Mucosa of rectum (tissue), 2 donors: ENCODE data around the gene CFAP92.

Experiments used
- H3K27ac ChIP-seq, 2 donors: one replicate each; pipeline ENCODE4 v1.7.0; 2013; ENCODE audit warnings: inconsistent platforms in 2 of 2, low read depth in 2 of 2, low read length in 2 of 2
- H3K27me3 ChIP-seq, 2 donors: one replicate each; pipeline ENCODE4 v1.7.0; 2013; ENCODE audit warnings: low read length in 2 of 2; ENCODE audit not compliant: control insufficient read depth in 2 of 2, insufficient read depth in 2 of 2
- H3K36me3 ChIP-seq, 2 donors: one replicate each; pipeline ENCODE4 v1.7.0; 2013; ENCODE audit warnings: low read length in 2 of 2; ENCODE audit not compliant: control insufficient read depth in 2 of 2, insufficient read depth in 2 of 2
- H3K4me1 ChIP-seq, 2 donors: one replicate each; pipeline ENCODE4 v1.7.0; 2013; ENCODE audit warnings: low read length in 2 of 2, mild to moderate bottlenecking in 1 of 2; ENCODE audit not compliant: control insufficient read depth in 2 of 2, insufficient read depth in 2 of 2
- H3K4me3 ChIP-seq, 2 donors: one replicate each; pipeline ENCODE4 v1.7.0; 2013; ENCODE audit warnings: low read length in 2 of 2
- H3K9ac ChIP-seq, 2 donors: one replicate each; pipeline ENCODE4 v1.7.0; 2013; ENCODE audit warnings: low read length in 2 of 2, low read depth in 1 of 2, mild to moderate bottlenecking in 1 of 2
- H3K9me3 ChIP-seq, 2 donors: one replicate each; pipeline ENCODE4 v1.7.0; 2013; ENCODE audit warnings: low read length in 2 of 2; ENCODE audit not compliant: control insufficient read depth in 2 of 2
- donor health status: healthy.
- donor health status: Normal muscosa, but diverticular disease.

Gene CFAP92

DNA sequence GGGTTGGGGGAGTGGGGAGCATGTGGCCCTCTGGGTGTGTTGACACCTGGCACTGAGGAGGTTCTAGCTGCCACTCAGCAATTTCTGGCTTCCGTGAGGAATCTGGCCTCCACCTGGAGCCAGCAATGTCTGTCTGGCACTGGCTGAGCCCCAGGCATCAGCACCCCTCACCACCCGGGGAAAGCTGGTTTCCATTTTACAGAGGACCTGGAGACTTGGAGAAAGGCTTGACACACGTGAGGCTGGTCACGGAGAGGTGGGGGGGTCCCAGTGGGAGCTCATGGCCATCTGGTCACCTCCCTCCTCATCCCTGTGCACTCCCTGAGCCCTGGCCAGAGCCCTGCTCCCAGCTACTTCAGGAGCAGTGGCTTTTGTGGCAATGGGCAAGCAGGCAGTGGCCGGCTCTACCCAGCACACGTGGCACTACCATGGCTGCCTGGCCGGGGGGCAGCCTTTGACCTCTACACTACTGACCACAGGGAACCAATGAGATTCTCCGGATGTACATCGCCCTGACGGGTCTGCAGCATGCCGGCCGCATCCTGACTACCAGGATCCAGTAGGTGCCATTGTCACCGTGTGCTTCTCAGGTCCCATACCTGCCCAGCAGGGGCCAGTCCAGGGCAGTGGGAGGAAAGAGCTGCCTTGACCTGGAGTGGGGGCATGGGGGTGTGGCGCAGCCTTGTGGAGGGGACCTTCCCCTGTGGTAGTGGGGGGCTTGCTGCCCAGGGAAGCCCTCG is 86.0 kb downstream of the CFAP92 start:
- Histone ChIP-seq H3K27me3 (no peaks in the 10 kb centered on the region), H3K36me3 (peaks cover 78 to 91% of the 10 kb centered on the region in 2 donors), H3K4me3 (no peak overlapping the region), H3K9ac (no peak overlapping the region), H3K9me3 (no peaks in the 10 kb centered on the region), H3K27ac (no peak overlapping the region), H3K4me1 (no peaks in the 10 kb centered on the region)

DNA sequence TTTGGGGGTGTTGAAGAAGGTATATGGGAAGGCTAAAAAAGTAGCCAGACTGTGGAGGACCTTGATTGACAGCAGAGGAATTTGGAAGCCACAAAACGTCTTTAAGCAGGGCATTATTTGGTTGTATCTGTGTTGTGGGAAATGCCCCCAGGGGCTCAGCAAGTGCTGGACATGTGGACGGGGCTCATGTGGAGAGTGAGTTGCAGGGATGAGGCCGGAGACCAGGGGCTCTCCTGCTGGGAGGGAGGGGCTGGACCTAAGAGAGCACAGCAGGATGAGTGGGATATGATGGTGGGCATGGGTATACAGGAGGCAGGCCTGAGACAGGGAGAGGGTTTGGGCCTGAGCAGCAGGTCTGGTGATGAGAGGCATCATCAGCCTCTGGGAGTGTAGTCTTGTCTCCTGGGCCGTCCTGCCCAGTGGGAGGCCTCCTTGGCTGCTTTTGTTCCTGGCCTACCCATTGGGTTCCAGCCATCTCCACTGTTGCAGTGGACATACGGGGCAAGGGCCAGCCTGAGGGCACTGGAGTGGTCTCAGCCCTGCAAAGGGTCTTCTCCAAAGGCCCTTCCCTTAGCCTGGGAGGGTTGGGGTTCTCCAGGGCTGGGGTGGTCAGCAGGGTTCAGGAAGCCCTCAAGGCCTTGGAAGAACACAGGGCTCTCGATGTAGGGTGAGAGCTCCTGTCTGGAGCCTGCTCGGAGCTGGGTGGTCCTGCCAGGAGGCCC is 86.9 kb downstream of the CFAP92 start:
- Histone ChIP-seq H3K9ac (no peak overlapping the region), H3K36me3 (peaks cover 78 to 89% of the 10 kb centered on the region in 2 donors), H3K4me1 (no peaks in the 10 kb centered on the region), H3K27ac (no peak overlapping the region), H3K27me3 (no peaks in the 10 kb centered on the region), H3K4me3 (no peak overlapping the region), H3K9me3 (no peaks in the 10 kb centered on the region)

DNA sequence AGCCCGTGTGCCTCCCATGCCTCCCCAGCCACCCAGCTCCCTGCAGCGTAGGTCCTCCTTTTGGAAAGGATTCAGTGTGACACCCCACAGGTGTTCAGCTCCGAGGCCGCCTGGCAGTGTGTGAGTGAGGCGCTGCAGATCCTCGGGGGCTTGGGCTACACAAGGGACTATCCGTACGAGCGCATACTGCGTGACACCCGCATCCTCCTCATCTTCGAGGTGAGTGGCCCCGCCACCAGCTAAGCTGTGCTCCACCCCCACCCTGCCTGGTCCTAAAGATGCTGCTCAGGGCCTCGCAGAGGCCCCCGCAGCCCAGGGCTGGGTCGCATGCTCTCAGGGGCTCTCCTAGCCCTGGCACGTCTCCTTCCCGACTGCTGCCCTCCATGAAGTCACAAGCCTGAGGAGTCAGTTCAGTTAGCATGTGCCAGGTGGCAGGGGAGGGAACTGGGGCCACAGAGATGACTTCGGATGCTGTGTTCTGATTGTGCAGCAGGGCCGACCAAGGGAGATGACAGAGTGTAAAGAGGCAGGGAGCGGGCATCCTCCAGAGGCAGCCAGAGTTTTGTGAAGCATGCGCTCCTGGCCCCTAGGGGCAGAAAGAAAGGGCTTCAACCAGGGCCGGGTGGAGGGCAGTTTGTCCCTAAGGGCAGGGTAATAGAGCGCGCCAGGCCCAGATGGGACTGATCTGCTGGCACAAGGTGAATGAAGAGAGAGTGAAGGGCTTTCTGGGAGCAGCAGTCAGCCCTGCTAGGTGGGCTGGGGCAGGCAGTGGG is 87.7 kb downstream of the CFAP92 start:
- no peak overlapping the region for H3K27ac ChIP-seq
- no peaks in the 10 kb centered on the region for H3K27me3 ChIP-seq
- peaks cover 85 to 90% of the 10 kb centered on the region in 2 donors for H3K36me3 ChIP-seq
- no peaks in the 10 kb centered on the region for H3K4me1 ChIP-seq
- no peaks in the 10 kb centered on the region for H3K9me3 ChIP-seq
- H3K9ac ChIP-seq: no peak overlapping the region
- H3K4me3 ChIP-seq: no peak overlapping the region

DNA sequence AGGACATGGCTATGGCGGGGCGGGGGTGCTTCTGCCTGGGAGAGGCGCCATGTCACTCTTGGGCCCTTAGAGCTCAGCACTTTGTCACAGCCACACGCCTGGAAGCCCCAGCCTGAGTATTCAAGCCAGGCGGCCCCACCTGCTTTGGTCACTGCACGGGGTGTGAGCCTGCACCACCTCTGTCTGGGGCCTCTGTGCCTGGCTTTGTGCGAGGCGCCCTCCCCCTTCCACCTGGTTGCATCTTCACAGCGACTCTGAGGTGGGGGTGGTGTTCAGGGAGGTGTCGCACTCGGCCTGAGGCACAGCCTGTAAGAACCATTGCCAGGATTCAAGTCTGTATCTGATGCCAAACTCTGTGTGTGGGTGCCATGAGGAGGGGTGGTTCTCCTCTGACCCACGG is 90.4 kb downstream of the CFAP92 start:
- Histone ChIP-seq H3K9me3 (no peaks in the 10 kb centered on the region), H3K27me3 (no peaks in the 10 kb centered on the region), H3K36me3 (peaks cover 82 to 85% of the 10 kb centered on the region in 2 donors), H3K4me3 (no peak overlapping the region), H3K9ac (no peak overlapping the region), H3K4me1 (no peaks in the 10 kb centered on the region), H3K27ac (no peak overlapping the region)

DNA sequence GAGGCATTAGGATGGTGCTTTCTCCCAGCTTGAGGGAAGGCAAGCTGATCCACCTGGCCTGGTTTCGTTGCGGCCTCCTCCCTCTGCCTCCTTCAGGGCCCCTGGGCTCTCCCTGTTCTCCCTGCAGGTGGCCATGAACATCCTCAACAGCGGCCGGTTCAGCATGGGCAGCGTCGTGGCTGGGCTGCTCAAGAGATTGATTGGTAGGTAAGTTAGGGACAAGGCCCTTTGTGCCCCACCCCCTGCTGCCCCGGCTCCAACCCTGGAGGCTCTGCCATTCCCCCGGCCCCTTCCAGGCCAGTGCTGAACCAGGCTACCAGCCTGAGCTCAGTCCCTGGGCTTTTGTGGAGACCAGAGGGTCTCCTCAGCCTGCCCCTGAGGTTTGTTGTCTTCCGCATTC is 91.5 kb downstream of the CFAP92 start:
- no peaks in the 10 kb centered on the region for H3K4me1 ChIP-seq
- H3K27me3 ChIP-seq: no peaks in the 10 kb centered on the region
- H3K27ac ChIP-seq: no peak overlapping the region
- no peaks in the 10 kb centered on the region for H3K9me3 ChIP-seq
- H3K36me3 ChIP-seq: peaks cover 74 to 80% of the 10 kb centered on the region in 2 donors
- H3K9ac ChIP-seq: no peak overlapping the region
- no peak overlapping the region for H3K4me3 ChIP-seq

DNA sequence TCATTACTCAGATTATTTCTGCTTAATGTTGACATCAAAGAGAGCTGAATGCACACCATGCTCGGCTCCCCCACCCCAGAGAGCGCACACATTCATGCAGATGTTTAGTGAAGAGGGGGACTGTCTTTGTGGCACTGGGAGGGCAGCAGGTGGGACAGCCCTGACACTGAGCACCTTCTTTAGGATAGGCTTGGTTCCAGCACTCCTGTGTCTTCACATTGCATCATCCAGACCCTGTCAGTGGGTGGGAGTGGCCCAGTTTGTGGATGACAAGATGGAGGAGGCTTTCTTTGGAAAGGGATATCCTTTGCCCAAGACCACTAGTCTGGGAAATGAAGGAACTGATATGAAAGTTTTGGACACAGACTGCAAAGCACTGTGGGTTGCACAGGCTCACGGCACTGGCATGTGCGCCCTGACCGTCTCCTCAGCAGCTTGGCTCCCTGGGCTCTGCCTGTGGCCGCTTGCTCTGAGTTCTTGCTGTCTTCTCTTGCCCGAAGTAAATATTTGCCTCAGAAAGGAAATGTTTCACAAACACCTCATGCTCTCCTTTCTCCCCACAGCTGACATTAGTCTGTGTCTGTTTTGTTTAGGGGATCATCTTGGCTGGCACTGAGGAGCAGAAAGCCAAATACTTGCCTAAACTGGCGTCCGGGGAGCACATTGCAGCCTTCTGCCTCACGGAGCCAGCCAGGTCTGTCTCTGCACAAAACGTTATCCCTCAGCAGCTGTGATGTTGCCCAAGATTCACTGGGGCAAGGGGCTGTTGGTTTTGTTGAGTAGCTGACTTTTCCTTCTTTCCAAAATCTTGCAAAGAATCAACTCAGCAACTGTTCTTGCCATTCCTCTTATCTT is 97.8 kb downstream of the CFAP92 start:
- Histone ChIP-seq H3K9me3 (no peaks in the 10 kb centered on the region), H3K27me3 (no peaks in the 10 kb centered on the region), H3K9ac (no peak overlapping the region), H3K4me1 (no peaks in the 10 kb centered on the region), H3K27ac (no peak overlapping the region), H3K36me3 (peaks cover 50 to 56% of the 10 kb centered on the region in 2 donors), H3K4me3 (no peak overlapping the region)

DNA sequence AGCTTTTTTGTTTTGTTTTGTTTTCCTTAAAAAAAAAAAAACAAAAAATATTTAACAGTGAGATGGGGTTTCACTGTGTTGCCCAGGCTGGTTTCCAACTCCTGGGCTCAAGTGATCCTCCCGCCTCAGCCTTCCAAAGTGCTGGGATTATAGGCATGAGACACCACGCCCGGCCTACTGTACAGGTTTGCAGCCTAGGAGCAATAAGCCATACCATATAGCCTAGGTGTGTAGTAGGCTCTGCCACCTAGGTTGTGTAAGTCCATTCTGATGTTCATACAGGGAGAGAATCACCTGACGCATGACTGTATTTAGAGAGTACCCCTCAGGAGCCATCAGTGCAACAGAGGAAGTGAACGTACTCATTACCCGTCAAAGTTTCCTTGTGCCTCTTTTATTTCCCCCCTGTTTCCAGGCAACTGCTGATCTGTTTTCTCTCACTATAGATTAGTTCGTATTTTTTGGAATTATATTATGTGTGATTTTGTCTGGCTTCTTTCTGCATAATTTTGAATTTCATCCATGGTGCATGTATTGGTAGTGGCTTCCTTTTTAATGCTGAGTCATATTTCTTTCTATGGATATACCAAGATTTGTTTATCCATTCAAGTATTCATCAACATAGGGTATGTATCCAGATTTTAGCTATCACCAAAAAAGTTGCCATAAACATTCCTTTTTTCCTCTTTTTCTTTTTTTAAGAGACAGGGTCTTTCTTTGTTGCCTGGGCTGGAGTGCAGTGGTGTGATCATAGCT is 104.6 kb downstream of the CFAP92 start:
- Histone ChIP-seq H3K9ac (no peak overlapping the region), H3K27me3 (no peaks in the 10 kb centered on the region), H3K9me3 (no peaks in the 10 kb centered on the region), H3K36me3 (peaks cover 10 to 24% of the 10 kb centered on the region in 2 donors), H3K27ac (no peak overlapping the region), H3K4me1 (no peaks in the 10 kb centered on the region), H3K4me3 (no peak overlapping the region)

DNA sequence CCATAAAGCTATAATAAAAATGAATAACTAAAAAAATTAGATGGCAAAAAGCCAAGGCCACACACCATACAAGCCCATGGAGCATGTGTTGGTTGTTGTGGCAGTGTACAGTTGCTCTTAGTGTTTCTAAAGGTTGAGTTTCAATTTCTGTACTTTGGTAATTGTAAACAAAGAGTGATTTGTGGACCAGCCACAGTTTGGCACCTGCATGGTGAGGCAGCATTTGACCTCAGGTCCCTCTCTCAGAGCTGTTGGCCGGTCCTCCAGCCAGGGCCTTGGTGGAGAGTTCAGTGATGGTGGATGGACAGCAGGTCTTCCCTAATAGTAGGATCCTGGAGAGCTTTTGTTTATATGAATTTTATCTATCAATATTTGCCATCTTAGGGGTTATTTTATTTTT is 108.9 kb downstream of the CFAP92 start:
- Histone ChIP-seq H3K36me3 (peaks cover 6 to 19% of the 10 kb centered on the region in 2 donors), H3K27ac (no peak overlapping the region), H3K27me3 (no peaks in the 10 kb centered on the region), H3K4me3 (no peak overlapping the region), H3K4me1 (peaks cover 2 to 11% of the 10 kb centered on the region in 2 donors), H3K9me3 (no peaks in the 10 kb centered on the region), H3K9ac (no peak overlapping the region)

DNA sequence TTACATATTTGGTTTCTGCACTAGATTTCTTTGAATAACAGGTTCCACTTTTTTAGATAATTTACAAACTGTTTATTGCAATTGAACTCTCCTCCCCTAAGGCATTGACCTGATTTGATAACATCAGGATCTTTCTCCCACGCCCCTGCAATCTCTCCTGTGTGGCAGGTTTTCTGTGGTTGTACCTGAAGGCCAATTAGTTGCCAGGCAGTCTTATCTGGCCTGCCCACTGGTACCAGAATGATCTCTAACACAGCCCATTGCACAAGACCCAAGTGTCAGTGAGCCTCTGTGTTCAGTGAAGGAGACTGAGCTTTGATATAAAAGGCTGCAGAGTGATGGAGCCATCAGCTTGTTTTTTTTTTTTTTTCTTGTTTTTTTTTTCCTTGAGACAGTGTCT is 111.2 kb downstream of the CFAP92 start:
- H3K4me1 ChIP-seq: peaks cover 13 to 19% of the 10 kb centered on the region in 2 donors
- H3K36me3 ChIP-seq: peaks cover 5 to 15% of the 10 kb centered on the region in 2 donors
- H3K27ac ChIP-seq: no peak overlapping the region
- H3K4me3 ChIP-seq: no peak overlapping the region
- H3K9ac ChIP-seq: no peak overlapping the region
- no peaks in the 10 kb centered on the region for H3K9me3 ChIP-seq
- H3K27me3 ChIP-seq: no peaks in the 10 kb centered on the region
